K562 treated with DMSO at 1 percent for 48 hours (cell line): ENCODE results near the gene NPS. TPM values are rescaled to one million over a fixed set of nuclear protein-coding genes. Genes with fewer than 3 reads are reported as not detected.

Source experiments
- total RNA-seq: library from RNA; unstranded; fragments of 300-600 nt; gene quantifications from 2 replicates; pipeline ENCODE4 v1.2.3, GENCODE V29; 2022; ENCODE audit warnings: low replicate concordance; ENCODE audit errors: extremely low read depth

NPS gene
- not detected in 2 replicates for total RNA-seq

GRCh38 chr10:127549009-127549408, at the start of gene NPS:
Gene NPS (plus strand): TSS chr10:127549309. CDS start chr10:127549369, 60 bp downstream.

Other genes starting within 250 kb of the NPS start
- gene FOXI2, start 187.9 kb downstream of the NPS start, total RNA-seq, result not detected in 2 replicates